A673 (cell line): ENCODE results near the gene SRSF8.

Source experiments
- EZH2 ChIP-seq: fragments of 200-600 bp; sonication (generic); IDR thresholded peaks from 2 replicates; pipeline ENCODE4 v1.6.1; 2017; ENCODE audit warnings: borderline replicate concordance, low read depth, mild to moderate bottlenecking, mixed read lengths, antibody characterized with exemption, low read length; ENCODE audit not compliant: poor library complexity, severe bottlenecking
- TF ChIP-seq, protein P1 (sequence below): fragments of 300-800, 200-600 bp; sonication (generic); conservative IDR thresholded peaks from 2 replicates; pipeline ENCODE4 v1.5.1; 2017; ENCODE audit warnings: low read depth, mild to moderate bottlenecking, antibody characterized with exemption, low read length, moderate library complexity, mixed read lengths

DNA sequence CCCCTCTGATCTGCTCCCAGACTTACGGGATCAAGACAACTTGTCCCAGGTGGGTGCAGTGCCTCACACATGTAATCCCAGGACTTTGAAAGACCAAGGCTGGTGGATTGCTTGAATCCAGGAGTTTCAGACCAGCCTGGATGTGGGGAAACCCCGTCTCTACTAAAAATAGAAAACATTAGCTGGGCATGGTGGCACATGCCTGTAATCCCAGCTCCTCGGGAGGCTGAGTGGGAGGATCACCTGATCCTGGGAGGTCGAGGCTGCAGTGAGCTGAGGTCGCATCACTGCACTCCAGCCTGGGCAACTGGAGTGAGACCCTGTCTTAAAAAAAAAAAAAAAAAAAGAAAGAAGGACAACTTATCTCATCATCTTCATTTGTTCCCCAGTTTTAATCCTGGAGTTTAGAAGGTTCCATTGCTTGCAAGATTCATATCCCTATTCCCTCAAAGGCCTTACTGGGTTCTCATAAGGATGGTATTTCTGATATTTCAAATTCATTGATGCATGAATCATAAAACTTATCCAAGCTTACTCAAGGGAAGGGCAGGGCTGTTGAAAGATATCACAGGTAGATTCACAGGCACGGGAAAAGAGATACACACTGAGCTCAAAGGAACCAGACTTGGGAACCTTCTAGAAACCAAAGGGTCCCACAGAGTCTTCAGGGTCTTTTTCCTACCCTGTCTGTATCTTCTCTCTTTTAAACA, 37.6 kb downstream of the SRSF8 start:
- TF ChIP-seq, protein P1, sequence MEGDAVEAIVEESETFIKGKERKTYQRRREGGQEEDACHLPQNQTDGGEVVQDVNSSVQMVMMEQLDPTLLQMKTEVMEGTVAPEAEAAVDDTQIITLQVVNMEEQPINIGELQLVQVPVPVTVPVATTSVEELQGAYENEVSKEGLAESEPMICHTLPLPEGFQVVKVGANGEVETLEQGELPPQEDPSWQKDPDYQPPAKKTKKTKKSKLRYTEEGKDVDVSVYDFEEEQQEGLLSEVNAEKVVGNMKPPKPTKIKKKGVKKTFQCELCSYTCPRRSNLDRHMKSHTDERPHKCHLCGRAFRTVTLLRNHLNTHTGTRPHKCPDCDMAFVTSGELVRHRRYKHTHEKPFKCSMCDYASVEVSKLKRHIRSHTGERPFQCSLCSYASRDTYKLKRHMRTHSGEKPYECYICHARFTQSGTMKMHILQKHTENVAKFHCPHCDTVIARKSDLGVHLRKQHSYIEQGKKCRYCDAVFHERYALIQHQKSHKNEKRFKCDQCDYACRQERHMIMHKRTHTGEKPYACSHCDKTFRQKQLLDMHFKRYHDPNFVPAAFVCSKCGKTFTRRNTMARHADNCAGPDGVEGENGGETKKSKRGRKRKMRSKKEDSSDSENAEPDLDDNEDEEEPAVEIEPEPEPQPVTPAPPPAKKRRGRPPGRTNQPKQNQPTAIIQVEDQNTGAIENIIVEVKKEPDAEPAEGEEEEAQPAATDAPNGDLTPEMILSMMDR, result no peak
- no peak for TF ChIP-seq EZH2
